T-helper 2 cell treated with Interferon-gamma antibody and Interleukin-4, amounts not matched to agents 5 μg/mL and 100 μg/mL, for 36 hours (primary cell): ENCODE data around the gene ITGAD.

Experiments
- DNase-seq: peaks from one replicate; pipeline ENCODE4 v3.0.0; 2021; ENCODE audit warnings: low spot score
- H3K27ac Mint-ChIP-seq: one replicate; pipeline ENCODE4 v1.8.0; 2021; ENCODE audit warnings: mild to moderate bottlenecking, mixed read lengths
- H3K27me3 Mint-ChIP-seq: one replicate; pipeline ENCODE4 v1.8.0; 2021; ENCODE audit warnings: low read depth, mixed read lengths
- H3K36me3 Mint-ChIP-seq: one replicate; pipeline ENCODE4 v1.8.0; 2021; ENCODE audit warnings: low read depth, mixed read lengths
- H3K4me1 Mint-ChIP-seq: one replicate; pipeline ENCODE4 v1.8.0; 2021; ENCODE audit warnings: low read depth, mixed read lengths
- H3K4me3 Mint-ChIP-seq: one replicate; pipeline ENCODE4 v1.8.0; 2022; ENCODE audit warnings: mild to moderate bottlenecking, moderate library complexity, mixed read lengths
- H3K9me3 Mint-ChIP-seq: one replicate; pipeline ENCODE4 v1.8.0; 2021; ENCODE audit warnings: mixed read lengths

Gene ITGAD

DNA sequence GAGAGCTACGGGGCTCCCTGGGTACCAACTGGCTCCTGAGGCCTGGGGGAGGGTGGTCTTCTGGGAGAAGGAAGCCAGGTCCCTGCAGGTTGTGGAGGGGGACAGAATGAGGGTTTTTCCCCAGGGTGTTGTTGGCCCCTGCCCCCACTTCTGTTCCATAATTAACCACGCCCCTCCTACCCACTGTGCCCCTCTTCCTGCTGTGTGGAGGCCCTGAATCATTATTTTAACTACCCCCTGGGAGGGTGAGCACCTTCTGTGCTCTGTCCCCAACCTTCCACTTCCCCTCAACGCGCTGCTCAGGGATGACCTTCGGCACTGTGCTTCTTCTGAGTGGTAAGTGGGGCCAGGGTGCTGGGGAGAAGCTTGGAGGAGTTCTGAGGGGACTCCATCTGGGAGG, at the start of gene ITGAD:
Gene ITGAD (plus strand): TSS at position 280 of the 400 bp plus-strand sequence. CDS start 26 bp downstream, at position 306.
- no peak for DNase-seq
- no peak within 1 kb of the TSS for H3K27ac Mint-ChIP-seq
- H3K4me3 Mint-ChIP-seq: no peak within 1 kb of the TSS
- H3K27me3 Mint-ChIP-seq: no peaks in the 10 kb centered on the region
- no peaks in the 10 kb centered on the region for H3K9me3 Mint-ChIP-seq
- peaks cover 6% of the 10 kb centered on the region for H3K4me1 Mint-ChIP-seq
- no peaks in the 10 kb centered on the region for H3K36me3 Mint-ChIP-seq

DNA sequence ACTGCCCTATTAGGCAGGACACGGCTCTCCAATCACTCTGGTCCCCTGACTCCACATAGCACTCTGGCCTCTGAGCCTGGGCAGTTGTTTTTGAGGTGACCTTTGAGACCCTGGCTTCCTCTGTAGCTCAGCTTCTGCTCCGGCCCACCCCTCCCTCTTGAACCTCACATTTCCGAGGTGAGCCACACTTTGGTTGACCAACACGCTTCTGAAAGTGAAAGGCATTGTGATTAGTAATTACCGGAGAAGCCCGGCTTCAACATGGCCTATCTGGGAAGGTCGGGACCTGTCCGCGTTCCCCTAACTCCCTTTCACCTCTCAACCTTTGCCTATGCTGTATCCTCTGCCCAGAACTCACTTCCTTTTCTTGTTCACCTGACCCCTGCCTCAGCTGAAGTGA, 48.4 kb upstream of the ITGAD start:
- peaks cover 18% of the 10 kb centered on the region for H3K4me1 Mint-ChIP-seq
- no peaks in the 10 kb centered on the region for H3K36me3 Mint-ChIP-seq
- no peaks in the 10 kb centered on the region for H3K9me3 Mint-ChIP-seq

DNA sequence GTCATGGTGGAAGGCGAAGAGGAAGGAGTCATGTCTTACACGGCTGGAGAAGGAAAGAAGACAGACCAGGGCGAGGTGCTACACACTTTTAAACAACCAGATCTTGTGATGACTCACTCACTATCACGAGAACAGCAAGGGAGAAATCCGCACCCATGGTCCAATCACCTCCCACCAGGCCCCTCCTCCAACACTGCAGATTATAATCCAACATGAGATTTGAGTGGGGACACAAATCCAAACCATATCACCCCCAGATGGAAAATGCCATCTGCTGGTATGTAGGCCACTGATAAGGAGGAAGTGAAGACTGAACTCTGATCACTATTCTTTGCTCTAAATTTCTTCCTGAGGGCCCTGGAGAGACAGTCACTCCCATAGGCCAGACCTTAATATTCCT, 45.7 kb upstream of the ITGAD start:
- DNase-seq: no peak
- Mint-ChIP-seq H3K27ac (no peak overlapping the region), H3K27me3 (peaks cover 9% of the 10 kb centered on the region), H3K4me1 (peaks cover 30% of the 10 kb centered on the region), H3K4me3 (no peak overlapping the region), H3K9me3 (no peaks in the 10 kb centered on the region), H3K36me3 (no peaks in the 10 kb centered on the region)

More for the DNA sequence above, 48.4 kb upstream of the ITGAD start:
- DNase-seq: no peak
- no peak overlapping the region for H3K4me3 Mint-ChIP-seq
- H3K27ac Mint-ChIP-seq: no peak overlapping the region
- peaks cover 20% of the 10 kb centered on the region for H3K27me3 Mint-ChIP-seq

DNA sequence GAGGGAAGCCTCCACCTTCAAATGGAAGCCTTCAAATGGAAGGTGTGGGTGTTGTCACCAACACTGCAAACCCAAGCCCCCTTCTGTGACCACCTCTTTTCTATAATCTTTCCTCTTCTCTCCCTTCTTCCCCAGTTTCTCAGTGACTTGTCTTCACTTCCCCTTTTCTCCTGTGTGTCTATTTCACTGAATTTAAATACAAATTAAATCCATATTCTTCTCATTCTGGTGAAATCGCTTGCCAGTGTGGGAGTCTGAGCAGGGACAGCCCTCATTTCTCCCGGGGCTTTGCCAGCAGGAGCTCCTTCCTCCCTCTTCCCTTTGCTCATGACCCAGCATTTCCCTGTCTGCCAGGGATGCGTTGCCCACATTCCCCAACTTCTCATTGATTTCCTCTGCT, 44.6 kb upstream of the ITGAD start:
- H3K27ac Mint-ChIP-seq: no peak overlapping the region

DNA sequence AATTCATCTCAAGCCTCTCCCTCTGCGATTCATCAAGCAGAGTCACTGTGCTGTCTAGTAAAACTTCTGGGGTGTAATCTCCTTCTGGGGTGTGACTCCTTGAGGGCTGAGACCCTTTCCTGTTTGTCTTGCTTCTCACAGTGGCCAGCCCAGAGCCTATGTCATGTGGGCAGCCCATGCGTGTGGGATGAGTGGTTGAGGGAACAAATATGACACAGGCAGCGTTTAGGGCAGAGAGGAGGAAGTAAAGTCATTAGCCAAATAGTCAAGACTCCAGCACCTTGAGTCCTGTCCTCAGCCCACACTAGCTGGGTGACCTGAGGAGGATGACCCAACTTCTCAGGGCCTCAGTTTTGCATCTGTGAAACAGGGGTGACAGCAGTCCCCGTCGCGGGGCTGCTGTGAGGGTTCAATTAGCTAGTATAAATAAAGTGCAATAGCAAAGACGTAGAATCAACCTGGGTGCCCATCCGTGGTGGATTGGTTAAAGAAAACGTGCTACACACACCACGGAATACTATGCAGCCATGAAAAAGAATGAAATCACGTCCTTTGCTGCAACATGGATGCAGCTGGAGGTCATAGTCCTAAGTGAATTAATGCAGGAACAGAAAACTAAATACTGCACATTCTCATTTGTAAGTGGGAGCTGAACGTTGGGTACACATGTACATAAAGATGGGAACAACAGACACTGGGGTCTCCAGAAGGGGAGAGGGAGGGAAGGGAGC, 42.7 kb upstream of the ITGAD start:
- H3K27ac Mint-ChIP-seq: peak overlapping the region; percentile 60
- peak overlapping the region; percentile 43 for H3K4me3 Mint-ChIP-seq

More for the DNA sequence above, 44.6 kb upstream of the ITGAD start:
- Mint-ChIP-seq H3K4me3 (no peak overlapping the region), H3K4me1 (peaks cover 38% of the 10 kb centered on the region), H3K27me3 (no peaks in the 10 kb centered on the region), H3K9me3 (no peaks in the 10 kb centered on the region), H3K36me3 (no peaks in the 10 kb centered on the region)
- DNase-seq: no peak

DNA sequence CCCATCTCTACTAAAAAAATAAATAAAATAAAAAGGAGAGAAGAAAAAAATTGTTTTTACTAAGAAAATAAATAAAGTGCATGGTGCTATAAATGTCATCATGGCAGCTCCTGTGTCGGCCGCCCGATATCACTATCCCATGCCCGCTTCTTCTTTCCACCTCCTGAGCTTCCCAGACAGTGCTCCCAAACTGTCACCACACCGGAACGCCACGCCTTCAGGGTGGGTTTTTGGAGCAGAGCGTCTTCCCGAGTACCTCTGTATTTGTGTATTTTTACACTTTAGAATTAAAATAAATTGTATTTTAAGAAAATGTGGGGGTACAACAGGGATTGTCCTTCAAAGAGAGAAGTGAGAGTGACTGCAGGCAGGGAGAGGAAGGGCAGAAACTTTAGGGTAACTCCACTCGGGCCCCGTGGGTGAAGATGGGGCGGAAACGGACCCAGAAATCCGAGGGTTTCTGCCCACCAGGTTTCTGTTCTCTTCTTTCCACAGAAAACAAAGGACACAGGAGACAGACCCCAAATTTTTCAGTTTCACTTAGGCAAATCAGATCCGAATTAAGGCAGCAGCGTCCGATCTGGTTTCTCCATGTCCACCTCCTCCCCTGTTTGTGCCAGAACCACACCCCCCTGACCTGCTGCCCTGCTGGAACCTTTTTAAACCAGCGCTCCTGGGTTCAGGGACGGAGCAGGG, 41.7 kb upstream of the ITGAD start:
- Mint-ChIP-seq H3K27me3 (no peaks in the 10 kb centered on the region), H3K4me1 (peaks cover 53% of the 10 kb centered on the region), H3K36me3 (peaks cover 1% of the 10 kb centered on the region), H3K27ac (no peak overlapping the region), H3K9me3 (no peaks in the 10 kb centered on the region), H3K4me3 (no peak overlapping the region)
- no peak for DNase-seq

More for the DNA sequence above, 42.7 kb upstream of the ITGAD start:
- H3K36me3 Mint-ChIP-seq: peaks cover 1% of the 10 kb centered on the region
- H3K9me3 Mint-ChIP-seq: no peaks in the 10 kb centered on the region
- peaks cover 45% of the 10 kb centered on the region for H3K4me1 Mint-ChIP-seq
- H3K27me3 Mint-ChIP-seq: no peaks in the 10 kb centered on the region
- DNase-seq: peak; percentile 44

DNA sequence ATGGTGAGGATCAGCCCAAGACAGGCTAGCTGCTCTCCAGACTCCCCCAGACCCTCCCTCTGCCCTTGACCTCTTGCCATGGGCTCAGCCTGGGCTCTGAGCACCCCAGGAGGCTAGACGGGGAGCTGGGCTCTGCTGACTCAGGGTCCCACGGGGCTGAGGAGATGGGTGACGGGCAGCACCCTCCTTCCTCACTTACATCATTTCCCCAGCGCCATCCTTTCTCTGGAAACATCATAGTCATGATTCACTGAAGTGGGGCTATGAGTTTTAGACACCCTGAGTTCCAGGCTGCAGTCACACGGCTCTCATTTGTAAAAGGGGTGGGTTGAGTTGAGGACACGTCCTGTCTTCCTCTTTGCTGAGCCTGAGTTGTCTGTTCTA, 41.2 kb upstream of the ITGAD start:
- DNase-seq: peak; percentile 37
- H3K27me3 Mint-ChIP-seq: no peaks in the 10 kb centered on the region
- H3K36me3 Mint-ChIP-seq: peaks cover 1% of the 10 kb centered on the region
- H3K4me3 Mint-ChIP-seq: no peak overlapping the region
- no peaks in the 10 kb centered on the region for H3K9me3 Mint-ChIP-seq
- H3K27ac Mint-ChIP-seq: no peak overlapping the region
- H3K4me1 Mint-ChIP-seq: peaks cover 57% of the 10 kb centered on the region

DNA sequence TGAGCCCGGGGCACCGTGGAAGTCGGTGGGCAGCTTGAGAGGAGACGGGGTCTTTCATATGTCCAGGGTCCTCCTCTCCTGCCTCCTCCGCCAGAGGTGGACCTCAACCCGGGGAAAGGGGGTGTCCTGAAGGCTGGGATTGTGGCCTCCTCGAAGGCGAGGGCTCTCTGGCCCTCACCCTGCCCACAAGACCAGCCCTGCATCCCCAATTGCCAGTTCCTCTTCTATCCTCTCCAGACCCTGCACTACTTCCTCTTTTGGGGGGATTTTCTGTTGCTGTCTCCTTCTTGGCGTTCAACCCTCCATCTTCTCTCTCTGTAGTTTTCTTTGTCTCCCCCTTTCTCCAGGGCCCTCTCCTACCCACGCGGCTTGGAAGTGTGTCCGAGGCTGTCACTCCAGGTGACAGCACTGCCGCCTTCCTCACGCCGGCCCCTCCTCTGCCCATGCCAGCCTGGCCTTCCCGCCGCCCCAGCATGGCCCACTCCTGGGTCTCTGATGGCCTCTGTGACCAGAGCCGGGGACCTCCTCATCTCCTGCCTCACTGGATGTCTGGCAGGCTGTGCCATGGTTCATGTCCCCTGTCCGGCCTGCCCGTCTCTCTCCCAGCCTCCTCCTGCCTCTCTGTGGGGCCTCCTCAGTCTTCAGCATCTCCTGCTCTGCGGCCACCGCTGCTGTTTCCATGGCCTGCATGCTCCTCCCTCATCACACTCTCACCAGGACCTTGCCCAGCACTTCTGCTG, 40.6 kb upstream of the ITGAD start:
- no peaks in the 10 kb centered on the region for H3K27me3 Mint-ChIP-seq
- peak overlapping the region; percentile 53 for H3K27ac Mint-ChIP-seq
- H3K36me3 Mint-ChIP-seq: peaks cover 1% of the 10 kb centered on the region
- H3K9me3 Mint-ChIP-seq: no peaks in the 10 kb centered on the region
- H3K4me1 Mint-ChIP-seq: peaks cover 60% of the 10 kb centered on the region
- peak overlapping the region; percentile 13 for H3K4me3 Mint-ChIP-seq
- no peak for DNase-seq

DNA sequence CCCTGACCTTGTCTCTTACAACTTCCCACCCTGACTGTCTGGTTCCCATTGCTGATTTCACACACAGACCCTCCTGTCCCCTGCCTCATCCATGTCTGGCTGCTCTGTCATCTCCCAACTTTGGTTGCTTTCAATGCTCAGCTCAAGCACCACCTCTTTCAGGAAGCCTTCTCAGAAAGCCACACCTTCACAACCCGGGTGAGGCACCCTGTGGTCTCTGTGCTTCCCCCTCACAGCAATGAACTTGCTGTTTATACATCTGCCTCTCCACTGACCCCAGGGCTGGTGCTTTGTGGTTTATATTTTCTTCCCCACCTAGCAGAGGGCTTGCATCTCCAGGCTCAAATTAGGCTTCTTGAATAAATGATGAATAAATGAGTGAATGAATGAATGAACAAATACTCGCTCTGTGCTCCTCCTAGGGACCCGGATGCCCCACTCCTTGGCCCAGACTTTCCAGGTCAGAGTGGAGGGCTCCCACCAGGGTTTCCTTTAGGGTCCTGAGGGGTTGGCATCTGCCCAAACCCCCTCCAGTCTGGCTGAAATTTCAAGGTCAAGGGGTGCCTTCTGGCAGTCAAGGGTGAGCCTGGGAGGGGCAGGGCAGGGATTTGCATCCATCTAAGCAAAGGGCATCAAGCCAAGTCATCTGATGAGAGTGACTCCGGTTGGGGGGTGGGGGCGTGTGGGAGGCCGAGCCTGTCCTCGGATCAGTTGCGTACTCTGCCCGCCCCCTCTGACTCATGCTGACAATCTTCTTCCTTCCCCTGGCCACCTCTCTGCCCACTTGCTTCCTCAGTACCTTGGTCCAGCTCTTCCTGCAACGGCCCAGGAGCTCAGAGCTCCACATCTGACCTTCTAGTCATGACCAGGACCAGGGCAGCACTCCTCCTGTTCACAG, 38.5 kb upstream of the ITGAD start, which contains the start of gene ITGAX:
Gene ITGAX (plus strand): TSS at position 783 of the 898 bp plus-strand sequence. CDS start 79 bp downstream, at position 862.
- peak; percentile 92 for DNase-seq
- no peaks in the 10 kb centered on the region for H3K27me3 Mint-ChIP-seq
- H3K36me3 Mint-ChIP-seq: peaks cover 1% of the 10 kb centered on the region
- H3K27ac Mint-ChIP-seq: peak within 1 kb of the TSS; percentile 98
- H3K9me3 Mint-ChIP-seq: no peaks in the 10 kb centered on the region
- H3K4me3 Mint-ChIP-seq: peak within 1 kb of the TSS; percentile 81
- peaks cover 55% of the 10 kb centered on the region for H3K4me1 Mint-ChIP-seq

DNA sequence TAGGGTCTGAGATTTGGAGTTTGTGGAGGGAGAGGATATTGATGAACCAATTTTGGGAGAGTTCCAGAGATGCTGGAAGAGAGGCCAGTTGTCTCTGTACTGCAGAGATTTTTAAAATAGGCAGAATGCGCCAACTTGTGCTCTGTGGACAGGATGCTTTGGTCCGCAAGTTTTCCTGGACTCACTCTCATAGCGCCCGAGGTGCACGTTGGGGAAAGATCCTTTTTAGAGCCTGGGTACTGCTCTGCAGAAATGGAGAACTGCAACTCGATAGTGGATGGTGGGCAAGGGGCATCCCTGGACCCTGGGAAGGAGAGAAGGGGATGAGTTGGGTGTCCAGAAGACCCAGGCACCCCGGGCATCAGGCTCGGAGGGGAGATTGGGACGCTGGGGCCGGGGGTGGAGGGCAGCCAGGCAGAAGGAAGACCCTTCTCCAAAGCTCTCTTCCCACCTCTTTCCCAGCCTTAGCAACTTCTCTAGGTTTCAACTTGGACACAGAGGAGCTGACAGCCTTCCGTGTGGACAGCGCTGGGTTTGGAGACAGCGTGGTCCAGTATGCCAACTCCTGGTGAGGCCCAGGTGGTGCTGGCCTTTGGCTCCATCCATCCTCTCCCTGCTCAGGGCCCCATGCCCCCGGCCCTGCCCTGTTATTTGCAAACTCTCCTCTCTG, 37.6 kb upstream of the ITGAD start:
- peaks cover 51% of the 10 kb centered on the region for H3K4me1 Mint-ChIP-seq
- H3K9me3 Mint-ChIP-seq: no peaks in the 10 kb centered on the region
- DNase-seq: no peak
- H3K27me3 Mint-ChIP-seq: no peaks in the 10 kb centered on the region
- peak overlapping the region; percentile 81 for H3K4me3 Mint-ChIP-seq
- peaks cover 1% of the 10 kb centered on the region for H3K36me3 Mint-ChIP-seq
- peak overlapping the region; percentile 98 for H3K27ac Mint-ChIP-seq

DNA sequence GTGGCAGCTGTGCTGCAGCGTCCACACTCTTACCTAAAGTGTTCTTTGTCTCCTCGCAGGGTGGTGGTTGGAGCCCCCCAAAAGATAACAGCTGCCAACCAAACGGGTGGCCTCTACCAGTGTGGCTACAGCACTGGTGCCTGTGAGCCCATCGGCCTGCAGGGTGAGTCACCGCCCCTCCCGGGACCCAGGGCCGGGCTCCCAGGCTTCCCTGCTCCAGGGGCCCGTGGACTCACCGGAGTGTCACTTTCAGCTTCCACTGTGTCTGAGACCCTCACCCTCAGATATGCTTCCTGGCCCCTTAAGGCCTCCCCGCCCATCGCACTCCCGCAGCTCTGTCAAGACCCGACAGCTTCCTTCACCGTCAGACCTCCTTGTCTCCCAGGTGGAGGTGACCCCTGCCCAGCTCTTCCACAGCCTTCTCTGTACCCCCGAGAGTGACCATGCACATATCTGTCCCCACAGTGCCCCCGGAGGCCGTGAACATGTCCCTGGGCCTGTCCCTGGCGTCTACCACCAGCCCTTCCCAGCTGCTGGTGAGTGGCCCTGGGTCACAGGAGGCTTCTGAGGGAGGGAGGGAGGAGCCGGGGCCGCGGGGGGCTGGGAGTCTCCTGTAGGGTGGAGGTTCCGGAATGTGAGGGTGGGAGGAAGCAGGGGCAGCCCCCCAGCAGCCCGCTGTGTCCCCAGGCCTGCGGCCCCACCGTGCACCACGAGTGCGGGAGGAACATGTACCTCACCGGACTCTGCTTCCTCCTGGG, 36.4 kb upstream of the ITGAD start:
- DNase-seq: no peak
- peak overlapping the region; percentile 53 for H3K4me3 Mint-ChIP-seq
- H3K36me3 Mint-ChIP-seq: peaks cover 1% of the 10 kb centered on the region
- H3K27me3 Mint-ChIP-seq: no peaks in the 10 kb centered on the region
- H3K9me3 Mint-ChIP-seq: no peaks in the 10 kb centered on the region
- H3K4me1 Mint-ChIP-seq: peaks cover 50% of the 10 kb centered on the region
- peak overlapping the region; percentile 98 for H3K27ac Mint-ChIP-seq

DNA sequence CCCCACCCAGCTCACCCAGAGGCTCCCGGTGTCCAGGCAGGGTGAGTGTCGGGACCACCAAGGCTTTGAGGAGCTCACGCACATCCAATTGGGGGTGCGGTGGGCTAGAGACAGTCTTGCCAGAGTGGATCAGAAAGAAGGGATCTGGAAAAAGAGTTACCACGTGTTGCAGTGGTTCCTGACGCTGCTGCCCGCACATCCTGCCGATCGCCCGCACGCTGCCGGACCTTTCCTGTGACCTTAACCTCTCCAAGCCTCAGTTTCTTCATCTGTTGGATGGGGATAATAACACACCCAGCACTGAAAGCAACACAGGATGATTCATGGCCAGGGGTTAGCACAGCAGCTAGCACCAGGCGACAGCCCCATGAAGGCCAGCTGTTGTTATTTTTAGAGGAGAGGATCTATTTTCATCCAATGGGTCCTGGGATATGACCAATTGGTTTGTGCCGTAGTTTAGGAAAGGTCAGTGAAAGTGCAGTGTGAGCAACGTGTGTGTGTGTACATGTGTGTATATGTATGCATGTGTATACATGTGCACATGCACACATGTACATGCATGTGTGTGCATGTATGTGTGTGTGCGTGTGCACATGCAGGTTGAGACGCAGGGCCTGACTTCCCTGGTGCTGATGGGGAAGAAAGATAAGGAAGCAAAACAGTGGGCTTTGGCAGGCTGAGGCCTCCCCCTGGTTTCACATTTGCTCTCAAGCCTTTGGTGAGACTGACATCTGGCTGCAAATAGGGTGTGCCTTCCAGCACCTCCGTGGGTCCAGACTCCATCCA, 35.6 kb upstream of the ITGAD start:
- DNase-seq: no peak

More for the DNA sequence above, 35.6 kb upstream of the ITGAD start:
- Mint-ChIP-seq H3K4me3 (peak overlapping the region; percentile 37), H3K9me3 (no peaks in the 10 kb centered on the region), H3K36me3 (peaks cover 1% of the 10 kb centered on the region), H3K27ac (peak overlapping the region; percentile 80), H3K4me1 (peaks cover 42% of the 10 kb centered on the region), H3K27me3 (no peaks in the 10 kb centered on the region)
